DOHH2 (cell line): ENCODE data around the gene AFG1L.

ENCODE experiments used
- H3F3A ChIP-seq: fragments of 200-600 bp; sonication (generic), shearing (Covaris generic); 2 replicates; pipeline ENCODE4 v1.6.0; 2016; ENCODE audit warnings: antibody characterized with exemption, mild to moderate bottlenecking; ENCODE audit not compliant: control insufficient read depth, insufficient read depth
- H3K27ac ChIP-seq: fragments of 200-600 bp; sonication (generic); 2 replicates; pipeline ENCODE4 v1.5.1; 2014; ENCODE audit warnings: low read depth, mild to moderate bottlenecking, low read length, moderate library complexity
- H3K27me3 ChIP-seq: fragments of 200-600 bp; sonication (generic); 2 replicates; pipeline ENCODE4 v1.6.1; 2014; ENCODE audit warnings: mild to moderate bottlenecking, low read length, mixed read lengths; ENCODE audit not compliant: control insufficient read depth
- H3K36me3 ChIP-seq: fragments of 200-600 bp; sonication (generic); 2 replicates; pipeline ENCODE4 v1.6.1; 2014; ENCODE audit warnings: mild to moderate bottlenecking, low read length, moderate library complexity, mixed read lengths; ENCODE audit not compliant: control insufficient read depth
- H3K4me1 ChIP-seq: fragments of 200-600 bp; sonication (generic); 2 replicates; pipeline ENCODE4 v1.6.1; 2014; ENCODE audit warnings: mild to moderate bottlenecking, low read length, mixed read lengths; ENCODE audit not compliant: control insufficient read depth
- H3K4me2 ChIP-seq: fragments of 200-600 bp; sonication (generic); 2 replicates; pipeline ENCODE4 v1.6.0; 2014; ENCODE audit warnings: mild to moderate bottlenecking, low read length, moderate library complexity
- H3K4me3 ChIP-seq: fragments of 200-600 bp; sonication (generic); 2 replicates; pipeline ENCODE4 v1.5.1; 2014; ENCODE audit warnings: mild to moderate bottlenecking, low read length, mixed read lengths
- H3K79me2 ChIP-seq: fragments of 200-600 bp; sonication (generic); 2 replicates; pipeline ENCODE4 v1.6.1; 2014; ENCODE audit warnings: mild to moderate bottlenecking, low read length, mixed read lengths; ENCODE audit not compliant: control insufficient read depth
- H3K9me2 ChIP-seq: fragments of 200-600 bp; sonication (generic); replicated peaks from 2 replicates; pipeline ENCODE4 v1.6.1; 2014; ENCODE audit warnings: mild to moderate bottlenecking, low read length, mixed read lengths; ENCODE audit not compliant: control insufficient read depth
- H3K9me3 ChIP-seq: fragments of 200-600 bp; sonication (generic); 2 replicates; pipeline ENCODE4 v1.6.1; 2014; ENCODE audit warnings: antibody characterized with exemption, low read length, mixed read lengths; ENCODE audit not compliant: control insufficient read depth, insufficient read depth
- H4K20me1 ChIP-seq: fragments of 200-600 bp; sonication (generic); 2 replicates; pipeline ENCODE4 v1.6.0; 2014; ENCODE audit warnings: low read depth, mild to moderate bottlenecking, antibody characterized with exemption, low read length, moderate library complexity; ENCODE audit not compliant: control insufficient read depth, insufficient read depth
- EZH2phosphoT487 ChIP-seq: fragments of 200-600 bp; sonication (generic); IDR thresholded peaks from 2 replicates; pipeline ENCODE4 v1.6.1; 2017; ENCODE audit warnings: borderline replicate concordance, mild to moderate bottlenecking, antibody characterized with exemption, low read length, moderate library complexity, mixed read lengths
- TF ChIP-seq, protein P1 (sequence below): fragments of 200-600 bp; sonication (generic); IDR thresholded peaks from one replicate; pipeline ENCODE4 v1.5.1; 2014; ENCODE audit warnings: antibody characterized with exemption, mild to moderate bottlenecking, low read depth, low read length; ENCODE audit not compliant: poor library complexity, severe bottlenecking

The AFG1L gene

DNA sequence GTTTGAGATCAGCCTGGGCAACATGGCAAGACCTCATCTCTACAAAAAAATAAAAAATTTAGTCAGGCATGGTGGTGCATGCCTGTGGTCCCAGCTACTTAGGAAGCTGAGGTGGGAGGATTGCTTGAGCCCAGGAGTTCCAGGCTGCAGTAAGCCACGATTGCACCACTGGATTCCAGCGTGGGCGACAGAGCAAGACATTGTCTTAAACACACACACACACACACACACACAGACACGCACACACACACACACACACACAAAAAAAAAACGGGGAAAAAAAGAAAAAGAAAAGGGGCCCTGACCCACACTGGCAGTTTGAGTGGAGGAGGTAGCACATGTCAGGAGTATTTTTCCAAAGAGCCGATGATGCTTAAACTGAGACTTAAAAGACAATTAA lies 122.2 kb downstream of the AFG1L start:
- H3K27ac ChIP-seq, result no peak overlapping the region
- H3K27me3 ChIP-seq, result no peaks in the 10 kb centered on the region
- no peaks in the 10 kb centered on the region for H3K9me2 ChIP-seq
- H4K20me1 ChIP-seq, result no peaks in the 10 kb centered on the region
- 0 out of 2 replicates have a peak, but pooled peaks cover 4% of the 10 kb centered on the region for H3F3A ChIP-seq
- no peaks in the 10 kb centered on the region for H3K36me3 ChIP-seq
- H3K79me2 ChIP-seq, result no peaks in the 10 kb centered on the region
- no peaks in the 10 kb centered on the region for H3K9me3 ChIP-seq
- no peak overlapping the region for H3K4me2 ChIP-seq
- TF ChIP-seq, protein P1, sequence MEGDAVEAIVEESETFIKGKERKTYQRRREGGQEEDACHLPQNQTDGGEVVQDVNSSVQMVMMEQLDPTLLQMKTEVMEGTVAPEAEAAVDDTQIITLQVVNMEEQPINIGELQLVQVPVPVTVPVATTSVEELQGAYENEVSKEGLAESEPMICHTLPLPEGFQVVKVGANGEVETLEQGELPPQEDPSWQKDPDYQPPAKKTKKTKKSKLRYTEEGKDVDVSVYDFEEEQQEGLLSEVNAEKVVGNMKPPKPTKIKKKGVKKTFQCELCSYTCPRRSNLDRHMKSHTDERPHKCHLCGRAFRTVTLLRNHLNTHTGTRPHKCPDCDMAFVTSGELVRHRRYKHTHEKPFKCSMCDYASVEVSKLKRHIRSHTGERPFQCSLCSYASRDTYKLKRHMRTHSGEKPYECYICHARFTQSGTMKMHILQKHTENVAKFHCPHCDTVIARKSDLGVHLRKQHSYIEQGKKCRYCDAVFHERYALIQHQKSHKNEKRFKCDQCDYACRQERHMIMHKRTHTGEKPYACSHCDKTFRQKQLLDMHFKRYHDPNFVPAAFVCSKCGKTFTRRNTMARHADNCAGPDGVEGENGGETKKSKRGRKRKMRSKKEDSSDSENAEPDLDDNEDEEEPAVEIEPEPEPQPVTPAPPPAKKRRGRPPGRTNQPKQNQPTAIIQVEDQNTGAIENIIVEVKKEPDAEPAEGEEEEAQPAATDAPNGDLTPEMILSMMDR, result no peak
- TF ChIP-seq EZH2phosphoT487, result no peak
- H3K4me3 ChIP-seq, result no peak overlapping the region
- H3K4me1 ChIP-seq, result no peaks in the 10 kb centered on the region

DNA sequence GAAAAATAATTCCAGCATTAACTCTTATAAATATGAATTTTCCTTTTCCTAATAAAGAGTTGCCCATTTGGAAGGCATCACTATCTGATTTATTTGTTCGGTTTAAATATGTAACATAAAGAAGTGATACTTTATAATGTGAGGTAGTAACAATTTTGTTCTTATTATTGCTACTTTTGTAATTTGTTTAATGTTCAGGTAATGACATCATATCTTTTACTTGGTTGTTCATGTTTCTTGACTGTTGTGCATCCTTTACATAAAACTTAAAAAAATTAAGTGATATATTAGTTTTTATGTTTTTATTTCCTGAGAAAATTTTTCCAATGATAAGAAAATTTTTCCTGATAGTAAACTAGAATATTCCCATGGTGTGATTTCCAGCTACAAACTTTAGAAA lies 124.6 kb downstream of the AFG1L start:
- Histone ChIP-seq H3K79me2 (no peaks in the 10 kb centered on the region), H3K9me3 (no peaks in the 10 kb centered on the region), H3K27ac (no peak overlapping the region), H4K20me1 (no peaks in the 10 kb centered on the region), H3K4me2 (no peak overlapping the region), H3K9me2 (no peaks in the 10 kb centered on the region), H3F3A (0 out of 2 replicates have a peak, but pooled peaks cover 4% of the 10 kb centered on the region), H3K36me3 (no peaks in the 10 kb centered on the region), H3K4me1 (no peaks in the 10 kb centered on the region), H3K27me3 (no peaks in the 10 kb centered on the region), H3K4me3 (no peak overlapping the region)
- TF ChIP-seq, protein P1, result no peak
- TF ChIP-seq EZH2phosphoT487, result no peak

DNA sequence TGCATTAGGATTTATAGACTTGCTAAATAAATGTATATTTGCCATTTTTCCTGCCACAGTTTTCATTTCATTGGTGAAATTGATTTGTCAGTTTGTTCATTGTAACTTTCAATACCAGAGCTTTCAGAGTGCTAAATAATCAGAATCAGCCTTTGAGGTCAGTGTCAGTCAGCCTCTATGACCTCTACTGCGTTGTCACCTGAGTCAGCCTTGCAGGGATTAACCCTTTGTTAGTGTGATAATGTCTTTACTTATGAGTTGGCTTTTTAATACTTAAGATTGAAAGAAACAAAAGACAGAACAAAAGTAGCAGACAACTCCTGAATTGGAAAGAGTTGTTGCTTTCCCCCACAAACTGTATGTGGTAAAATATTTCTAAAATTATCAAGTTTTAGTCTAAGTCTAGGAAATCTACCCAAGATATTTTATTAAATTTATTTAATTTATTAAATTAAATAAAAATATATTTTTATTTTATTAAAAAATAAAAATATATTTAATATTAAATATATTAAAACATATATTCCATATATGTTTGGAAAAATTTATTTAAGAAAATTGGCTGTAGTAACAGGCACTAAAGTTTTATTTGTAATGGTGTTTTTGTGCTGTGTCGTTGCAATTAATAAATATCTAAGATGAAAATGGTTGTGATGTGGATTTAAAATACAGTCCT lies 125.2 kb downstream of the AFG1L start:
- no peaks in the 10 kb centered on the region for H3K9me2 ChIP-seq
- H3K27ac ChIP-seq, result no peak overlapping the region
- 0 out of 2 replicates have a peak, but pooled peaks cover 4% of the 10 kb centered on the region for H3F3A ChIP-seq
- no peaks in the 10 kb centered on the region for H3K9me3 ChIP-seq
- no peak for TF ChIP-seq EZH2phosphoT487
- TF ChIP-seq, protein P1, result no peak
- no peaks in the 10 kb centered on the region for H3K27me3 ChIP-seq
- H3K79me2 ChIP-seq, result no peaks in the 10 kb centered on the region
- H3K4me1 ChIP-seq, result no peaks in the 10 kb centered on the region
- no peak overlapping the region for H3K4me2 ChIP-seq
- no peaks in the 10 kb centered on the region for H4K20me1 ChIP-seq
- no peaks in the 10 kb centered on the region for H3K36me3 ChIP-seq
- no peak overlapping the region for H3K4me3 ChIP-seq
